SK-N-SH treated with all-trans-retinoic acid at 6 μM for 48 hours (cell line): ENCODE measurements around the gene PBX3.

Experiments
- BACH2 ChIP-seq: fragments of 250-450 bp; sonication (Bioruptor Pico); IDR thresholded peaks from 2 replicates; pipeline ENCODE4 v1.9.0; 2021; ENCODE audit warnings: mild to moderate bottlenecking, borderline replicate concordance
- ISL1 ChIP-seq: fragments of 250-450 bp; sonication (Bioruptor Pico); IDR thresholded peaks from 2 replicates; pipeline ENCODE4 v2.1.2; 2022; ENCODE audit warnings: mild to moderate bottlenecking, moderate library complexity
- SNAI2 ChIP-seq: fragments of 250-450 bp; sonication (Bioruptor Pico); IDR thresholded peaks from 2 replicates; pipeline ENCODE4 v1.5.0; 2020; ENCODE audit warnings: mild to moderate bottlenecking, moderate library complexity
- TF ChIP-seq, protein P1 (sequence below): fragments of 250-450 bp; sonication (Bioruptor Pico); IDR thresholded peaks from 2 replicates; pipeline ENCODE4 v1.5.1; 2020; ENCODE audit warnings: low read depth, mild to moderate bottlenecking, moderate library complexity
- TF ChIP-seq, protein P2 (sequence below): fragments of 250-450 bp; sonication (Bioruptor Pico); IDR thresholded peaks from 2 replicates; pipeline ENCODE4 v1.8.0; 2020; ENCODE audit warnings: mild to moderate bottlenecking, moderate library complexity, borderline replicate concordance

DNA sequence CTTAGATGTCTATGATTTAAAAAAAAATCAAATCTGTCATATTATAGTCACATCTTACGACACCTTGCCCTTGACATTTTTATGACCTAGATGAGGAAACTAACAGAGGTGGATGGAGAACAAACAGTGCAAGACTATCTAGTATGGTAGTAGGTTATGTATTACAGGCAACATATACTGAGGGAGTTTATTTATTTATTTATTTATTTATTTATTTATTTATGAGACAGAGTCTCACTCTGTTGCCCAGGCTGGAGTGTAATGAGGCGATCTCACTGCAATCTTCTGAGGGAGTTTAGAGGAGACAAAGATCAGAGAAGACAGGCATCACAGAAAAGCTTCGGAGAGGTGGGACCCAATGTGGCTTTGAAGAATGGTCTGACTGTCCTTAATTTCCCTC is 4.5 kb upstream of the PBX3 start:
- TF ChIP-seq, protein P1, sequence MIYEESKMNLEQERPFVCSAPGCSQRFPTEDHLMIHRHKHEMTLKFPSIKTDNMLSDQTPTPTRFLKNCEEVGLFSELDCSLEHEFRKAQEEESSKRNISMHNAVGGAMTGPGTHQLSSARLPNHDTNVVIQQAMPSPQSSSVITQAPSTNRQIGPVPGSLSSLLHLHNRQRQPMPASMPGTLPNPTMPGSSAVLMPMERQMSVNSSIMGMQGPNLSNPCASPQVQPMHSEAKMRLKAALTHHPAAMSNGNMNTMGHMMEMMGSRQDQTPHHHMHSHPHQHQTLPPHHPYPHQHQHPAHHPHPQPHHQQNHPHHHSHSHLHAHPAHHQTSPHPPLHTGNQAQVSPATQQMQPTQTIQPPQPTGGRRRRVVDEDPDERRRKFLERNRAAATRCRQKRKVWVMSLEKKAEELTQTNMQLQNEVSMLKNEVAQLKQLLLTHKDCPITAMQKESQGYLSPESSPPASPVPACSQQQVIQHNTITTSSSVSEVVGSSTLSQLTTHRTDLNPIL (CRISPR knock-in tag) = no peak
- no peak for TF ChIP-seq ISL1
- TF ChIP-seq SNAI2 = no peak
- TF ChIP-seq BACH2 = no peak
- TF ChIP-seq, protein P2, sequence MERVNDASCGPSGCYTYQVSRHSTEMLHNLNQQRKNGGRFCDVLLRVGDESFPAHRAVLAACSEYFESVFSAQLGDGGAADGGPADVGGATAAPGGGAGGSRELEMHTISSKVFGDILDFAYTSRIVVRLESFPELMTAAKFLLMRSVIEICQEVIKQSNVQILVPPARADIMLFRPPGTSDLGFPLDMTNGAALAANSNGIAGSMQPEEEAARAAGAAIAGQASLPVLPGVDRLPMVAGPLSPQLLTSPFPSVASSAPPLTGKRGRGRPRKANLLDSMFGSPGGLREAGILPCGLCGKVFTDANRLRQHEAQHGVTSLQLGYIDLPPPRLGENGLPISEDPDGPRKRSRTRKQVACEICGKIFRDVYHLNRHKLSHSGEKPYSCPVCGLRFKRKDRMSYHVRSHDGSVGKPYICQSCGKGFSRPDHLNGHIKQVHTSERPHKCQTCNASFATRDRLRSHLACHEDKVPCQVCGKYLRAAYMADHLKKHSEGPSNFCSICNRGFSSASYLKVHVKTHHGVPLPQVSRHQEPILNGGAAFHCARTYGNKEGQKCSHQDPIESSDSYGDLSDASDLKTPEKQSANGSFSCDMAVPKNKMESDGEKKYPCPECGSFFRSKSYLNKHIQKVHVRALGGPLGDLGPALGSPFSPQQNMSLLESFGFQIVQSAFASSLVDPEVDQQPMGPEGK (CRISPR knock-in tag) = no peak
